ENCODE measurements around the gene ADCY10.
"Not testable (repeated sequence)": the region's sequence is repeated elsewhere in the genome, so short reads cannot be mapped to it uniquely, and the experiment has no call there.

ADCY10 gene

GRCh38 chr1:167842872-167843271, 71.1 kb downstream of the ADCY10 start:
- H3K4me3 ChIP-seq (ENCODE audit: low read depth, low read length) = no peak overlapping the region
- DNase-seq (ENCODE audit: low read depth) = no peak
- TF ChIP-seq CTCF (IDR thresholded peaks at IDR 0.05; ENCODE audit: insufficient read depth, low read depth, low read length, missing control alignments) = no peak

GRCh38 chr1:167841530-167841929, 72.4 kb downstream of the ADCY10 start:
- DNase-seq (ENCODE audit: low read depth) = no peak
- TF ChIP-seq CTCF (IDR thresholded peaks at IDR 0.05; ENCODE audit: insufficient read depth, low read depth, low read length, missing control alignments) = no peak
- H3K4me3 ChIP-seq (ENCODE audit: low read depth, low read length) = no peak overlapping the region

GRCh38 chr1:167839009-167839408, 74.9 kb downstream of the ADCY10 start:
- no peak for DNase-seq (ENCODE audit: low read depth)
- H3K4me3 ChIP-seq (ENCODE audit: low read depth, low read length) = no peak overlapping the region
- TF ChIP-seq CTCF (IDR thresholded peaks at IDR 0.05; ENCODE audit: insufficient read depth, low read depth, low read length, missing control alignments) = no peak

GRCh38 chr1:167837326-167837725, 76.6 kb downstream of the ADCY10 start:
- DNase-seq (ENCODE audit: low read depth) = peak; percentile 8
- no peak for TF ChIP-seq CTCF (IDR thresholded peaks at IDR 0.05; ENCODE audit: insufficient read depth, low read depth, low read length, missing control alignments)
- H3K4me3 ChIP-seq (ENCODE audit: low read depth, low read length) = no peak overlapping the region

GRCh38 chr1:167836197-167836596, 77.7 kb downstream of the ADCY10 start:
- TF ChIP-seq CTCF (IDR thresholded peaks at IDR 0.05; ENCODE audit: insufficient read depth, low read depth, low read length, missing control alignments) = no peak
- no peak overlapping the region for H3K4me3 ChIP-seq (ENCODE audit: low read depth, low read length)
- no peak for DNase-seq (ENCODE audit: low read depth)

- no peak for DNase-seq (ENCODE audit: low read depth)
- no peak for TF ChIP-seq CTCF (IDR thresholded peaks at IDR 0.05; ENCODE audit: insufficient read depth, low read depth, low read length, missing control alignments)
- H3K4me3 ChIP-seq (ENCODE audit: low read depth, low read length) = no peak overlapping the region
These were observed 80.0 kb downstream of the ADCY10 start for GRCh38 chr1:167833904-167834303.

- TF ChIP-seq CTCF (IDR thresholded peaks at IDR 0.05; ENCODE audit: insufficient read depth, low read depth, low read length, missing control alignments) = no peak
- H3K4me3 ChIP-seq (ENCODE audit: low read depth, low read length) = no peak overlapping the region
- DNase-seq (ENCODE audit: low read depth) = no peak
These were observed 81.2 kb downstream of the ADCY10 start for GRCh38 chr1:167832693-167833092.

GRCh38 chr1:167830668-167831067, 83.3 kb downstream of the ADCY10 start:
- H3K4me3 ChIP-seq (ENCODE audit: low read depth, low read length); DNase-seq (ENCODE audit: low read depth): not testable (repeated sequence)

Data from GM12865 (cell line).